Keratinocyte (primary cell): ENCODE data around the gene PCSK2. TPM values are rescaled to one million over a fixed set of nuclear protein-coding genes. Genes with fewer than 3 reads are reported as not detected.

Experiments used
- DNase-seq: peaks from one replicate; pipeline ENCODE4 v3.0.0-alpha.2; 2011; ENCODE audit warnings: low read depth, missing footprints, low spot score
- FAIRE-seq: peaks from 2 replicates; lab custom pipeline; 2011; peaks lifted over from hg19 to GRCh38; lab: Jason Lieb, UNC
- H2AFZ ChIP-seq: 2 replicates; pipeline ENCODE4 v1.6.0; 2012; ENCODE audit warnings: low read length, control low read depth, inconsistent platforms; ENCODE audit not compliant: control insufficient read depth
- H3K27ac ChIP-seq: 2 replicates; pipeline ENCODE4 v1.5.1; 2011; ENCODE audit warnings: low read length; ENCODE audit not compliant: control insufficient read depth, insufficient read depth
- H3K27me3 ChIP-seq: 3 replicates; pipeline ENCODE4 v1.6.0; 2011; ENCODE audit warnings: low read length; ENCODE audit not compliant: control insufficient read depth, insufficient read depth; ENCODE audit errors: extremely low read depth
- H3K36me3 ChIP-seq, 2 experiments: 2 replicates in 1 of 2; 3 replicates in 1 of 2; pipeline ENCODE4 v1.5.1; 2011; ENCODE audit warnings: low read length in 2 of 2, mild to moderate bottlenecking in 1 of 2; ENCODE audit not compliant: control insufficient read depth in 2 of 2, insufficient read depth in 2 of 2; ENCODE audit errors: extremely low read depth in 1 of 2
- H3K4me1 ChIP-seq: 3 replicates; pipeline ENCODE4 v1.5.1; 2011; ENCODE audit warnings: low read length; ENCODE audit not compliant: control insufficient read depth, insufficient read depth; ENCODE audit errors: extremely low read depth
- H3K4me2 ChIP-seq: 3 replicates; pipeline ENCODE4 v1.6.0; 2011; ENCODE audit warnings: low read depth, low read length; ENCODE audit not compliant: control insufficient read depth, insufficient read depth; ENCODE audit errors: extremely low read depth
- H3K4me3 ChIP-seq, 3 experiments: fragments of 200-600 bp in 1 of 3; sonication (generic) in 1 of 3; 2 replicates in 2 of 3; 3 replicates in 1 of 3; pipeline ENCODE4 v1.5.1; 2011 to 2016; ENCODE audit warnings: low read length in 3 of 3, mild to moderate bottlenecking in 3 of 3, control low read depth in 2 of 3, inconsistent platforms in 1 of 3, low read depth in 1 of 3, mixed read lengths in 1 of 3, mixed run types in 1 of 3, moderate library complexity in 1 of 3; ENCODE audit not compliant: control insufficient read depth in 2 of 3, insufficient read depth in 2 of 3; ENCODE audit errors: extremely low read depth in 1 of 3
- H3K79me2 ChIP-seq: 2 replicates; pipeline ENCODE4 v1.6.0; 2012; ENCODE audit warnings: low read length; ENCODE audit not compliant: control insufficient read depth, insufficient read depth
- H3K9ac ChIP-seq: 3 replicates; pipeline ENCODE4 v1.6.0; 2011; ENCODE audit warnings: low read length; ENCODE audit not compliant: control insufficient read depth, insufficient read depth; ENCODE audit errors: extremely low read depth
- H3K9me1 ChIP-seq: 3 replicates; pipeline ENCODE4 v1.6.0; 2011; ENCODE audit warnings: low read length; ENCODE audit not compliant: control insufficient read depth, insufficient read depth; ENCODE audit errors: extremely low read depth
- H3K9me3 ChIP-seq: 2 replicates; pipeline ENCODE4 v1.5.1; 2012; ENCODE audit warnings: low read depth, low read length; ENCODE audit not compliant: control insufficient read depth
- H4K20me1 ChIP-seq: 3 replicates; pipeline ENCODE4 v1.6.0; 2011; ENCODE audit warnings: low read length; ENCODE audit not compliant: control insufficient read depth, insufficient read depth; ENCODE audit errors: extremely low read depth
- CTCF ChIP-seq, 3 experiments: IDR thresholded peaks in 1 of 3; conservative IDR thresholded peaks in 1 of 3; optimal IDR thresholded peaks in 1 of 3; 2 replicates in 2 of 3; 3 replicates in 1 of 3; pipeline versions ENCODE3 to v1.5.1; 2011; ENCODE audit warnings: low read length in 3 of 3, mild to moderate bottlenecking in 3 of 3, moderate library complexity in 2 of 3, control low read depth in 1 of 3, inconsistent platforms in 1 of 3; ENCODE audit not compliant: insufficient read depth in 2 of 3; ENCODE audit errors: extremely low read depth in 1 of 3
- EZH2 ChIP-seq: IDR thresholded peaks from one replicate; pipeline ENCODE4 v1.6.1; 2012; ENCODE audit warnings: inconsistent platforms, mild to moderate bottlenecking, low read length, moderate library complexity
- dilution Hi-C: fragments of 300-500 bp; cut with MboI; formaldehyde crosslinking; loops from one replicate; pipeline ENCODE4 v1.7.0; 2020; ENCODE audit warnings: low sequenced_read_pairs; ENCODE audit not compliant: extremely low pct_ligation_motif_present
- polyA plus RNA-seq, 5 experiments: library from polyadenylated mRNA; depleted of rRNA in 3 of 5; stranded (reverse) in 3 of 5; stranded (forward) in 1 of 5; unstranded in 1 of 5; fragments of >200 nt; gene quantifications; 1 replicate in 1 of 5; 2 replicates in 3 of 5; 3 replicates in 1 of 5; pipeline versions ENCODE4 v1.2.1 to v1.2.3, GENCODE V29; 2011 to 2012; ENCODE audit warnings: missing spikeins in 2 of 5, low read depth in 1 of 5, low replicate concordance in 1 of 5

The PCSK2 gene
- polyA plus RNA-seq, 1 donor (not counting 4 experiments of a cell fraction or from before 2014, with no cell fraction given) = not detected

DNA sequence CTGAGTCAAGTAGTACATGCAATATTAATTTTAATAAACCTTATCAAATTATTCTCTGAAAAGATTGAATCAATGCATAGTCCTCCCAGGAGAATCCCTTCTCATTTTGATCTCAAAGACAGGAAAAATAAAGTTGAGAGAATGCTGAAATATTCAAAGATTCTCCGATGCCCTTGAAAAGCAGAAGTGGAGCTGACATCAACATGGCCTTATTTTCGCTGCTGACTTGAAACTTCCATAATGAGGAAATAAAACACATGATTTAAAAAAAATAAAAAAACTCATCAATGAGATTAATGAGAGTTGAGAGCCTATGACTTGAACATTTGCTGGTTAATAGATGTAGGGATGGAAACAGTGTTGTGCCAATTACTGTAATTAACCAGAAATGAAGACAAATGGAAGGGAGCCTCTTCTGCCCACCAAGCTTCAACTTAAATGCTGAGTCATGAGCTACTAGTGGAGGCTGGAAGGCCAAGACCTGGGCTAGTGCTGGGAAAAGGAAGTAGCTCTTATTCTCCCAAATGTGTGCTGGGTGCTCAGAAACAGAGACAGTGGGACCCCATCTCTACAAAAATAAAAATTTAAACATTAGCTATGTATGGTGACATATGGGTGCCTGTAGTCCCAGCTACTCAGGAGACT, 164.4 kb downstream of the PCSK2 start:
- no peak for DNase-seq
- H3K27me3 ChIP-seq = no peaks in the 10 kb centered on the region

GRCh38 chr20:17394411-17394810, 167.6 kb downstream of the PCSK2 start:
- Histone ChIP-seq H3K9me3 (no peaks in the 10 kb centered on the region), H3K27ac (no peak overlapping the region), H3K79me2 (no peaks in the 10 kb centered on the region), H4K20me1 (no peaks in the 10 kb centered on the region), H3K4me3 (no peak overlapping the region), H3K9ac (no peak overlapping the region), H3K27me3 (no peaks in the 10 kb centered on the region), H2AFZ (no peak overlapping the region), H3K36me3 (no peaks in the 10 kb centered on the region), H3K9me1 (no peaks in the 10 kb centered on the region), H3K4me1 (no peaks in the 10 kb centered on the region), H3K4me2 (no peak overlapping the region)
- FAIRE-seq (no peak), DNase-seq (no peak)
- no peak for TF ChIP-seq EZH2
- TF ChIP-seq CTCF (optimal IDR thresholded peaks at IDR 0.05 in 1 of 3, IDR thresholded peaks at IDR 0.05 in 1 of 3, conservative IDR thresholded peaks at IDR 0.05 in 1 of 3; ENCODE audit: extremely low read depth in 1 of 3, insufficient read depth in 2 of 3, low read length in 3 of 3) = no peak
- dilution Hi-C loops = no loop called here

More for the DNA sequence above, 164.4 kb downstream of the PCSK2 start:
- no peaks in the 10 kb centered on the region for H4K20me1 ChIP-seq
- no peaks in the 10 kb centered on the region for H3K36me3 ChIP-seq
- H3K9ac ChIP-seq = no peak overlapping the region
- no peak overlapping the region for H3K27ac ChIP-seq
- H3K9me3 ChIP-seq = no peaks in the 10 kb centered on the region
- no peak overlapping the region for H3K4me3 ChIP-seq
- H3K79me2 ChIP-seq = no peaks in the 10 kb centered on the region
- H3K9me1 ChIP-seq = no peaks in the 10 kb centered on the region
- dilution Hi-C loops = no loop called here
- no peak for FAIRE-seq
- no peaks in the 10 kb centered on the region for H3K4me1 ChIP-seq
- H3K4me2 ChIP-seq = no peak overlapping the region
- TF ChIP-seq EZH2 (no peak), CTCF (optimal IDR thresholded peaks at IDR 0.05 in 1 of 3, IDR thresholded peaks at IDR 0.05 in 1 of 3, conservative IDR thresholded peaks at IDR 0.05 in 1 of 3; ENCODE audit: extremely low read depth in 1 of 3, insufficient read depth in 2 of 3, low read length in 3 of 3) (no peak)
- no peak overlapping the region for H2AFZ ChIP-seq
